Uterus (tissue), 2 donors: ENCODE results near the gene TUBB3.

Source experiments
- POLR2A ChIP-seq, 2 donors: fragments of 450-650 bp; IDR thresholded peaks; one replicate each; pipeline ENCODE4 v1.6.1; 2016; ENCODE audit warnings: antibody characterized with exemption in 2 of 2, mild to moderate bottlenecking in 1 of 2, moderate library complexity in 1 of 2
- TF ChIP-seq, protein P1 (sequence below), 4 experiments: fragments of 200-600 bp in 2 of 4; fragments of 450-650 bp in 2 of 4; sonication (generic) in 2 of 4; IDR thresholded peaks; one replicate each; pipeline ENCODE4 v1.5.1; 2016 to 2019; ENCODE audit warnings: antibody characterized with exemption in 4 of 4, mild to moderate bottlenecking in 2 of 4, moderate library complexity in 1 of 4

DNA sequence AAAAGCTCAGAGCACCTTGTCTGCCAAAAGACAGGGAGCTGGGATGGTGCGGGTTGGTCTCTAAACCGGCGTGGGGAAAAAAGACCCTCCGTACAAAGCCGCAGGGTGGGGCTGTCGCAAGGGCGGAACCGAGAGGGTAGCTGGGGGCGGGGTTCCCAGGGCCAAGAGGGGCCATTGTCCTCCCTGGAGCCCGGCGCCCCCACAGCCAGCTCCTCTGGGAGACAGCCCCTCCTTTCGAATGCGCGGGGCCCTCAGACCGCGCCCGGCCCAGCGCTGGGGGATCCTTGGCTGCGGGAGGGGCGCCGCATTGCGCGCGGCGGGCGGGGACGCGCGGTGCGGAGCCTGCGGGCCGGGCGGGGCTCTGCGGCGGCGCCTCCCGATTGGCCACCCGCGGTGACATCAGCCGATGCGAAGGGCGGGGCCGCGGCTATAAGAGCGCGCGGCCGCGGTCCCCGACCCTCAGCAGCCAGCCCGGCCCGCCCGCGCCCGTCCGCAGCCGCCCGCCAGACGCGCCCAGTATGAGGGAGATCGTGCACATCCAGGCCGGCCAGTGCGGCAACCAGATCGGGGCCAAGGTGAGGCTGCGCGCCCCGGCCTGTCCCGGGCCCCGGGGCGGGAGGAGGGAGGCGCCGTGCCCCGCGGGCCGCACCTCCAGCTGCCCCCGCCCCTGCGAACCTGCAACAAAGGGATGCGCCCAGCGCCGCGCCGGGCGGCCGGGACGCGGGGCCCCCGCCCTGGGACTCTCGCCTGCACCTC lies at the start of gene TUBB3:
- TF ChIP-seq, protein P1, sequence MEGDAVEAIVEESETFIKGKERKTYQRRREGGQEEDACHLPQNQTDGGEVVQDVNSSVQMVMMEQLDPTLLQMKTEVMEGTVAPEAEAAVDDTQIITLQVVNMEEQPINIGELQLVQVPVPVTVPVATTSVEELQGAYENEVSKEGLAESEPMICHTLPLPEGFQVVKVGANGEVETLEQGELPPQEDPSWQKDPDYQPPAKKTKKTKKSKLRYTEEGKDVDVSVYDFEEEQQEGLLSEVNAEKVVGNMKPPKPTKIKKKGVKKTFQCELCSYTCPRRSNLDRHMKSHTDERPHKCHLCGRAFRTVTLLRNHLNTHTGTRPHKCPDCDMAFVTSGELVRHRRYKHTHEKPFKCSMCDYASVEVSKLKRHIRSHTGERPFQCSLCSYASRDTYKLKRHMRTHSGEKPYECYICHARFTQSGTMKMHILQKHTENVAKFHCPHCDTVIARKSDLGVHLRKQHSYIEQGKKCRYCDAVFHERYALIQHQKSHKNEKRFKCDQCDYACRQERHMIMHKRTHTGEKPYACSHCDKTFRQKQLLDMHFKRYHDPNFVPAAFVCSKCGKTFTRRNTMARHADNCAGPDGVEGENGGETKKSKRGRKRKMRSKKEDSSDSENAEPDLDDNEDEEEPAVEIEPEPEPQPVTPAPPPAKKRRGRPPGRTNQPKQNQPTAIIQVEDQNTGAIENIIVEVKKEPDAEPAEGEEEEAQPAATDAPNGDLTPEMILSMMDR (IDR thresholded peaks at IDR 0.05) = no peak
- TF ChIP-seq POLR2A (IDR thresholded peaks at IDR 0.05) = peak; percentile 58 to 70
